Lower leg skin (tissue), 4 donors: ENCODE results near the gene KRTAP10-4. TPM values are rescaled to one million over a fixed set of nuclear protein-coding genes. Genes with fewer than 3 reads are reported as not detected.

Experiments
- DNase-seq, 2 donors: peaks; one replicate each; pipeline ENCODE4 v3.0.0-alpha.2; 2019; ENCODE audit warnings: low spot score in 2 of 2
- H3K4me3 ChIP-seq: fragments of 200-600 bp; sonication (generic); 2 replicates; pipeline ENCODE4 v1.5.1; 2017; ENCODE audit warnings: mild to moderate bottlenecking, low read depth; ENCODE audit not compliant: poor library complexity, severe bottlenecking
- CTCF ChIP-seq, 3 donors: fragments of 450-650 bp; IDR thresholded peaks; one replicate each; pipeline ENCODE4 v1.5.1; 2016; ENCODE audit warnings: antibody characterized with exemption in 3 of 3, mild to moderate bottlenecking in 3 of 3, moderate library complexity in 2 of 3
- POLR2A ChIP-seq, 2 donors: fragments of 450-650 bp; IDR thresholded peaks; one replicate each; pipeline ENCODE4 v1.6.1; 2016 to 2017; ENCODE audit warnings: antibody characterized with exemption in 2 of 2, mild to moderate bottlenecking in 1 of 2, moderate library complexity in 1 of 2
- WGBS, 2 donors: methylation state at CpG; one replicate each; pipeline ENCODE4 v1.1.5; 2018; 5-methylcytosine and 5-hydroxymethylcytosine counted together
- intact Hi-C: fragments of 100-400 bp; cut with DNase I; formaldehyde crosslinking; loops from one replicate; pipeline ENCODE4 v1.15.0; 2023; ENCODE audit warnings: low total_unique reads
- total RNA-seq, 4 donors: library from RNA; depleted of rRNA; stranded (reverse); fragments of >200 nt; gene quantifications; one replicate each; pipeline ENCODE4 v1.1.0, GENCODE V29; 2016

KRTAP10-4 gene
- total RNA-seq, 4 donors from 2014 or later, result 6.3 TPM; not detected in 3

- TF ChIP-seq CTCF (IDR thresholded peaks at IDR 0.05) (no peak), POLR2A (IDR thresholded peaks at IDR 0.05) (no peak)
- intact Hi-C loops, result no loop called here
- no peak overlapping the region for H3K4me3 ChIP-seq
- WGBS, 2 donors, result 86% methylated on average over 23 of the region's 23 CpGs
- peak in 1 of 2 donors; percentile 74 for DNase-seq
Observed at GRCh38 chr21:44530903-44531605, 42.5 kb upstream of the KRTAP10-4 start.

DNA sequence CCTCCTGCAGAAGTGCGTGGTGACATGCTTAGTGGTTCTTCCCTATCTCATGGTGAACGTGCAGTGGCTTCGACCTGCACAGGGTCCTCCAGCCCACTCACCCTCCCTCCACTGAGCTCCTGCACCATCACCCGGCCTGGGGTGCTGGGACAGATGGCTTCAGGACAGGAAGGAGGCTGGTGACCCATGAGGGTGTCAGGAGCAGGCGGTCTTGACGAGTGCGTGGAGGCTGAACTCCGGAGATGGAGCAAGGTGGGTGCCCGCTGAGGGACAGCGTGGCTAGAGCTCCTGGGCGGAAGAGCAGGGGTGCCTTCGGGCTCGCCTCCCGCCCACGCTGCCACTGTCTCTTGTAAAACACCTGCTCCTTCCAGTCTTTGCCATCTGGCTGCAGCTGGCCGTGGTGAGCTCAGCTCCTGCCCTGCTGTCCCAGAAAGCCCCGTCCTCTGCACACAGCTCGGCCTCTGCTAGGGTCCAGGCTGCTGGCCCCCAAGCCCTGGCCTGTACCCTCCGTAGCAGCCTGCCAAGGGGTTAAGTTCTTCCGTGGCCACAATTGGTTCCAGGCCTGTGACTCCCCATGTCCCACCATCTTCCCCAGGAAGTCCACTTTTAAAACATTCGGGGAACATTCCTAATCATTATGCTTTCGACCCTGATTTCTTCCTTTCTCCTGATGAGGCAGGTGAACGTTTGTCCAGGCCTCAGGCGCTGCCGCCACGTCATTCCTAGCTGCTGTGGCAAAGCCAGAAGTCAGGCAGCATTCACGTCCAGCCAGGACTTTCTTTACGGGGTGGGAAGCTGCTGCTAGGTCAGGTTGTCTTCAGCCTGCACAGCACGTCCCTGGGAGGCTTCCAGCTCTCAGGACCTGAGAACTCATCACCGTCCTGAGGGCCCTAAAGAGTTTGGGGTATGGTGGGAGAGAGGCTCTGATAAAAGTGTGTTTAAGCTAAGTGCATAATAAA lies 41.6 kb upstream of the KRTAP10-4 start:
- TF ChIP-seq POLR2A (IDR thresholded peaks at IDR 0.05), result no peak
- TF ChIP-seq CTCF (IDR thresholded peaks at IDR 0.05), result no peak
- no peak overlapping the region for H3K4me3 ChIP-seq
- intact Hi-C loops, result no loop called here
- DNase-seq, result peak in 1 of 2 donors; percentile 70
- WGBS, 2 donors, result 76 to 77% methylated on average over 26 to 30 of the region's 30 CpGs

DNA sequence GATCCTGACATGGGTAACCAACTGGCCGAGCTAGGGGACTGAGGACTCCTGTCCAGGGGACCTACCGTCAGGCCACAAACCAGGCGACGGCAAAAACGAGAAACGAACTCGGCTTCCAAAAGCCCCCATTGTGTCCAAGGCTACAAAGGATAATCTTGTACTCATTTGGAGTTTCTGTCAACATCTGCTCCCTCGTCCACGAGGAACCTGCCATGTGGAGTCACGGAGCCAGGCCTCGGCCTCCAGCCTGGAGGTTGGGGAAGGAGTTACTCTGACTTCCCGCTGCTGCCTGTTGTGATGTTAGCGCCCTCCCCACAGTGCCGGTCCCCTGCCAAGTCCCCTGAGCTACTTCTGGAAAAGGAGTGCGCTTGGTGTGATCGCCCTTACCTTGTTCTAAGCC lies 40.8 kb upstream of the KRTAP10-4 start:
- H3K4me3 ChIP-seq, result no peak overlapping the region
- no peak for TF ChIP-seq POLR2A (IDR thresholded peaks at IDR 0.05)
- TF ChIP-seq CTCF (IDR thresholded peaks at IDR 0.05), result no peak
- peak in 1 of 2 donors; percentile 67 for DNase-seq
- WGBS, 2 donors, result 88 to 91% methylated on average over 16 of the region's 16 CpGs
- intact Hi-C loops, result no loop called here

GRCh38 chr21:44533121-44533890 lies 40.2 kb upstream of the KRTAP10-4 start:
- 91 to 95% methylated on average over 34 to 36 of the region's 37 CpGs for WGBS, 2 donors
- intact Hi-C loops, result no loop called here
- peak in 1 of 2 donors; percentile 68 for DNase-seq
- no peak for TF ChIP-seq CTCF (IDR thresholded peaks at IDR 0.05)
- no peak for TF ChIP-seq POLR2A (IDR thresholded peaks at IDR 0.05)
- no peak overlapping the region for H3K4me3 ChIP-seq

DNA sequence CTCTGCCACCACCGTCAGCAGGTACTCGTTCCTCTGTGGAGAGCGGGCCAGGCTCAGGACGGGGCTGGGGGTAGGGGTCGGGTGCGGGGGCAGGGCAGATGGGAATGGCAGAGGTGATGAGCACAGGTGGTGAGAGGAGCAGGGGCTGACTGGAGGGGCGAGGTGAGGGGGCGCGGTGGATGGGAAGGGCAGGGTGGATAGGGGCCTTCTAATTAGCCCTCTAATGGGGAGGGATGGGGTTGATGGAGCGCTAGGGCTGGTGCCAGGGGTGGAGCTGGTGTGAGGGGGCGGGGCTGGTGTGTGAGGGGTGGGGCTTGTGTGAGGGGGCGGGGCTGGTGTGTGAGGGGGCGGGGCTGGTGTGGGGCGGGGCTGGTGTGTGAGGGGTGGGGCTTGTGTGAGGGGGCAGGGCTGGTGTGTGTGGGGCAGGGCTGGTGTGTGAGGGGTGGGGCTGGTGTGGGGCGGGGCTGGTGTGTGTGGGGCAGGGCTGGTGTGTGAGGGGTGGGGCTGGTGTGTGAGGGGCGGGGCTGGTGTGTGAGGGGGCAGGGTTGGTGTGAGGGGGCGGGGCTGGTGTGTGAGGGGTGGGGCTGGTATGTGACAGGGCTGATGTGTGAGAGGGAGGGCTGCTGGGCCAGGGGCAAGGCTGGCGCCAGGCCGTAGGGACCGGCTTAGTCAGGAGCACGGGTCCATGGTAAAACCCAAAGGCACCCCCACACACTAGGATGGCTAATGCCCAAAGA lies 39.5 kb upstream of the KRTAP10-4 start:
- H3K4me3 ChIP-seq, result no peak overlapping the region
- intact Hi-C loops, result no loop called here
- peak in 1 of 2 donors; percentile 59 for DNase-seq
- TF ChIP-seq CTCF (IDR thresholded peaks at IDR 0.05) (no peak), POLR2A (IDR thresholded peaks at IDR 0.05) (no peak)
- 92 to 93% methylated on average over 15 to 19 of the region's 21 CpGs for WGBS, 2 donors
